GM21528 (cell line): ENCODE measurements around the gene CLIC4.
"Not testable (repeated sequence)": the region's sequence is repeated elsewhere in the genome, so short reads cannot be mapped to it uniquely, and the experiment has no call there.

Experiments
- ATAC-seq: cut with Tn5 transposase; IDR thresholded peaks from one replicate; pipeline ENCODE4 v1.9.1; 2021; ENCODE audit warnings: mild to moderate bottlenecking, moderate library complexity; ENCODE audit not compliant: unreplicated experiment, low FRiP score

The CLIC4 gene

DNA sequence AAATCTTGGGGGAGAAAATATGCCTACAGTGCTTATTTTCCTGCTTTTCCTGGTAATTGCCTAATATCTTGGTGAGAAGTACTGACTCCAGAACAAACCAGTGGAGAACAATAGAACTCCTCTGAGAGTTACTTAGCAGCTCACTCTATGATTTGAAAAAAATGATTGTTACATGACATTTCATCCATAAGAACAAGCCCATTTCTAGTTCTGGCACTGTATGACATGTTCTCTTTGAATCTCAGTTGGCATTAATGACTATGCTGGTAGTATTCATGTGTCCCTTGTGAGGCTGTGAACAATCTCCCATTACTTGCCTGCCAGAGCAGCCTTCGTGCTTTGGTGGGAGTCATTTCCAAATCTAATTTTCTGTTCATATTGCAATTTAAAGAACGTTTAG lies 58.0 kb downstream of the CLIC4 start:
- no peak for ATAC-seq

DNA sequence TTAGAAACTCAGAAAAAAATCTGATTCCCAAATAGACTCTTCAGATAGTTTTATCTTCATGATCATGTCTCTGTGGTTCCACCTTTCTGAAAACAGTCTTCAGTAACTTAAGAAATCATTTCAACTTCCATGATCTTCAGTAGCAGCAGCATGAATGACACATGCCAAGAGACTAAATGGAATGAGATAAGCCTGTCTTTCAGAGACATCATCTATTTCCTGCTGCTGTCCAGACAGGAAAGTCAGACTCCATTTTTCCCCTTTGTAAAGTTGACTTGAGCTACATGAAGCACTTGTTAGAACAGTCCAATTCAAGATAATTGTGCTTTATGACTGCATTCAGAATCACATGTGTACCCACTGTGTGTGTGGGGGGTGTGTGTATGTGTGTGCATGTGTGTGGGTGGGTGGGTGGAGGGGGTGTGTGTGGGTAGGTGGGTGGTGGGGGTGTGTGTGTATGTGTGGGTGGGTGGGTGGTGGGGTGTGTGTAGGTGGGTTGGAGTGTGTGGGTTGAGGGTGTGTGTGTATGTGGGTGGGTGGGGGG lies 58.8 kb downstream of the CLIC4 start:
- ATAC-seq: no peak

DNA sequence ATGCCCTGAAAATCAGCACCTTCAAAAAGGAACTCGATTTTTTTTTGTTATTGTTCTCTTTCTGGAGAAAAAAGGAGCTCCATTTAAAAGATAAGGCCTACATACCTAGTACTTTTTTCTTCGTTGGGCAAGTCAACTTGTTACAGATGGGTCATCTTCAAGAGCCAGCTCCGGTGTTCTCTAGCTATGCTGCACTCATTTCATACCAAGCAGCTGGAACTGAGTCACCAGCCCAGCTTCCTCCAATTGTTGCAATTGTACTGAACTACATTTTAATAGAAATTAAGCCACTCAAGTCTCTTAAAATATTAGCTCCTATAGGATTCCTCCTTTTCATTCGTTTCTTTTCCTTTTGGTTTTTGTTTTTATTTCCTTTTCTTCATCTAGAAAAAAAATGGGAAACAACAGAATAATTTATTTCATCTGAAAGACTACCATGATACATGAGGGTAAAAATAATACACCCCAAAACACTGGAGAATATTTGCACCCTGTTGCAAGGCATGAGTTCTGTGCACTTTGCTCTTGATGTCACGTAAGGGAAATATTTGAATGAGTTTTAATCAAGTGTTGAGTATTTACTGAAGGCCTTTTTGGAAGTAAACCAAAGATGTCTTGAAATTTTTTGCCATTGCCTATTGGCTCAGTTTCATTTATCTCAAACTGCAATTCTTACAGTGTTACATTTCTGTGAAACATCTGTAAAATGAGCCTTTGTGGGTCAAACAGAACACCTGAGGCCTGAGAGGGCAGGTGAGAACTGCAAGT lies 60.5 kb downstream of the CLIC4 start:
- no peak for ATAC-seq

DNA sequence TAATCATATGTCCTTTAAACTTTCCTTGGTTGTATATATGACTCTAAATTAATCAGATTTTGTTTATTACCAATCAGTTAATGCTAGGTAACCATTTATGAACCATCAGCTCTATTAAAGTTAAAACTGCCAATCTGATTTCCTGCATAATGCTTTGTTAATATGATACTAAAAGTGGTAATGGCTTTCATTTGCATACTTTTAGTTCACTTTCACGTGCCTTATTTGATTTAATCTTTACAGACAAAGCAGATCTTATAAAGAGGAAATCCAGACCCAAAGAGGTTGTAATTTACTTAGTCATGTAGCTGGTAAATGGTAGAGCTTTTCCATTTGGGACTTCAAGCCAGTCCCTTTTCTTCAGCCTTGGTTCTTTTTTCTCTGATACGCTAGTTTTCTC lies 61.3 kb downstream of the CLIC4 start:
- no peak for ATAC-seq

DNA sequence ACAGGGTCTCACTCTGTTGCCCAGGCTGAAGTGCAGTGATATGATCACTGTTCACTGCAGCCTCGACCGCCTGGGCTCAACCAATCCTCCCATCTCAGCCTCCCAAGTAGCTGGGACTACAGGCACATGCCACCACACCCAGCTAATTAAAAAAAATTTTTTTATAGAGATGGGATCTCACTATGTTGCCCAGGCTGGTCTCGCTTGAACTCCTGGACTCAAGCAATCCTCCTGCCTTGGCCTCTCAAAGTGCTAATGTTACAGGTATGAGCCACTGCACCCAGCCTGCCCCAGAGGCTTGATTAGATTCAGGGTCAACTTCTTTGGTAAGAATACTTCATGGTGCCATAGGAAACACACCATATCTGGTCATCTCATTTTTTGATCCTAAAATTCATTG lies 66.2 kb downstream of the CLIC4 start:
- ATAC-seq: not testable (repeated sequence)

DNA sequence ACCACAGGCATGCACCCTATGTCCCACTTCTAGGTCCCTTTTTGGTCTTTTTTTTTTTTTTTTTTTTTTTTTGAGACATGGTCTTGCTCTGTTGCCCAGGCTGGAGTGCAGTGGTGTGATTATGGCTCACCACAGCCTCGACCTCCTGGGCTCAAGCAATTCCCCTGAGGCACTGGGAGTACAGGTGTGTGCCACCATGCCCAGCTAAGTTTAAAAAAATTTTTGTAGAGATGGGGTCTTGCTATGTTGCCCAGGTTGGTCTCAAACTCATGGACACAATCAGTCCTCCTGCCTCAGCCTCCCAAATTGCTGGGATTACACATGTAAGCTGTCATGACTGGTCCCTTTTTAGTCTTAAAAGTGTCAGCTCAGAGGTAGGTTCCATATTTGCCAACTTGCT lies 75.0 kb downstream of the CLIC4 start:
- not testable (repeated sequence) for ATAC-seq

DNA sequence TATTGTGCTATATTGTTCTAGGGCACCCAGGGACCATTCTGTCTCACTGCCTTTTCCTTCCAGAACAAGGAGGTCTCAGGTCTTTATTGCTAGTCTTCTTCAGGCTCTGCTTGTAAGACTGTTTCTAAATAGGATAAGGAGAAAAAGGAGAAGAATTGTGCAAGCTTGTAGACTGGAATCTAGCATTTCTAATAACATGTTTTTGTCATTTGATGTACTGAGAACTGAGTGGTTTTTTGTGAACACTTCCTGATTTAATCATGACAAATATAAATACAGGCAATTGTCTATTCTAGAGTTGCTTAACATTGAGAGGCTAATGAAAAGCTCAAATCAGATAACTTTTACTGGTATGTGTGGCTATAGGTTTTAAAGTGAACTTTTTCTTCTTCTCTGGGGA lies 77.6 kb downstream of the CLIC4 start:
- ATAC-seq: no peak

DNA sequence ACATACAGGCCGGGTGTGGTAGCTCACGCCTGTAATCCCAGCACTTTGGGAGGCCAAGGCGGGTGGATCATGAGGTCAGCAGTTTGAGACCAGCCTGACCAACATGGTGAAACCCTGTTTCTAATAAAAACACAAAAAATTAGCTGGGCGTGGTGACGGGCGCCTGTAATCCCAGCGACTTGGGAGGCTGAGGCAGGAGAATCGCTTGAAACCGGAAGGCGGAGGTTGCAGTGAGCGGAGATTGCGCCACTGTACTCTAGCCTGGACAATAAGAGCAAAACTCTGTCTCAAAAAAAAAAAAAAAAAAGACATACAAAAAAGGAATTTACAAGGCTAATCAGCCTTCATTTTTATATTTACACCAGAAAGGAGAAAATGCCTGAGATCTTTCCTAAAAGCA lies 78.2 kb downstream of the CLIC4 start:
- not testable (repeated sequence) for ATAC-seq

DNA sequence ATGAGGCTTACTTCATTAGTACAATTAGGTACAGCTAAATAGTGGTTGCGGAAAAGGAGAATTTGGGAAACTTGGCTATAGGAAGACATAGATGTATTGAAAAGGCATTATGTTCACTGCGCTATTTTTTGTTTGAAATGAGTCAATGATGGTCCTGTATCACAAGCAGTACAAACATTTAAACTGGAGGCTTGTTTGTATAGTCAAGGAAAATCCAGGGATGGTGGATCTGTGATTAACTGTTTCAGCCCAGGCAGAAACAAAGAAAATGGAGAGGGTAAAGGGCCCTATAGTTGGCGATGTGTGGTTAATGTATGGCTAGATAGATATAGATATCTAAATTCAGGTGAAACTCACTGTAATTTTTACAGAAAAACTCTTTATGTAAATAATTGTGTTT lies 79.9 kb downstream of the CLIC4 start:
- ATAC-seq: no peak

DNA sequence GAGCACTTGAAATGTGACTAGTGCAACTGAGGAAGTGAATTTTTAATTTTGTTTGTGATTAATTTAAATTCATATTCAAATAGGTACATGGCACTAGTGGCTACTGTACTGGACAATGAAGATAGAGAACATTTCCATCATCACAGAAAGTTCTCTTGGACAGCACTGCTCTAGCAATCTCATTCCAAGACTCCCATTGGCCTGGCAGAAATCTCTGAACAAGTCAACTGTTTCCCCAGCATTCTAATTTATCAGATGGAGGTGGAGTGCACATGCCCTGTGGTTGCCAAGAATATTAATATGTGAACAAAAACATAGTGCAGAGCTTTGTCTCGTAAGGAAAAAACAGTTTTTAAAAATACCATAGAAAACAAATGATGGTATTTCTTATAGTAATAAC lies 81.3 kb downstream of the CLIC4 start:
- ATAC-seq: no peak

DNA sequence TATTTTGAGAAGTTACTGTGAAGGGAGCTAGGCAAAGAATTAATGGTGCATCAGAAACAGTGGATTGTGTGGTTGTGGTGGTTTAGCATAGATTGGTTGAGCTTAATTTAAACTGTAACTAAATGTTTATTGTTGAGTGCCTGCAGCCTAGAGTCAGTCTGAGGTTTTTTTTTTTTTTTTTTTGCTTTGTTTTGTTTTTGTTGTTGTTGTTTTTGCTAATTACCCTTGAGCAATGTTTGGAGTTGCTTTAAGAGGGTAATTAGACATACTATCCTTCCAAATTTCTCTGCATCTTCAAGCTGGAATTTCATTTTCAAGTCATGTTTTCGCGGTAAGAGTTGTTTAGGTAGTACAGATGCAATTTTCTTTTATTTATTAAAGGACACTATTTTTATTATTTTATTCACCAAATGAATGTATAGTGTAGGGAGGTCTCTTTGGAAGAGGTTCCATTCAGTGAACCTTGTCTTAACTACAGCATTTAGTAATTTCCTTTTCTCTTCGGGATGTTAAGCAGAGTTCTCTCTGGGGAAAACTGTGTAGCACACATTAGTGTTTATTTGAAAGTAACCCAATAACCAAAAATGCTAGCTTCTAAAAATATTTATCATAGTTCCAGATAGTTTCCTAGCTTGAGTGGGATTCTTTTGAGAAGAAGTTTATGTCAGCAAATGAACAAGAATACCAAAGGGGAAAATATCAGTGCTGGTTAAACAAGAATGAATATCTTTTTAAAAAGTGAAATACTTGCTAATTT lies 82.3 kb downstream of the CLIC4 start:
- ATAC-seq: no peak

DNA sequence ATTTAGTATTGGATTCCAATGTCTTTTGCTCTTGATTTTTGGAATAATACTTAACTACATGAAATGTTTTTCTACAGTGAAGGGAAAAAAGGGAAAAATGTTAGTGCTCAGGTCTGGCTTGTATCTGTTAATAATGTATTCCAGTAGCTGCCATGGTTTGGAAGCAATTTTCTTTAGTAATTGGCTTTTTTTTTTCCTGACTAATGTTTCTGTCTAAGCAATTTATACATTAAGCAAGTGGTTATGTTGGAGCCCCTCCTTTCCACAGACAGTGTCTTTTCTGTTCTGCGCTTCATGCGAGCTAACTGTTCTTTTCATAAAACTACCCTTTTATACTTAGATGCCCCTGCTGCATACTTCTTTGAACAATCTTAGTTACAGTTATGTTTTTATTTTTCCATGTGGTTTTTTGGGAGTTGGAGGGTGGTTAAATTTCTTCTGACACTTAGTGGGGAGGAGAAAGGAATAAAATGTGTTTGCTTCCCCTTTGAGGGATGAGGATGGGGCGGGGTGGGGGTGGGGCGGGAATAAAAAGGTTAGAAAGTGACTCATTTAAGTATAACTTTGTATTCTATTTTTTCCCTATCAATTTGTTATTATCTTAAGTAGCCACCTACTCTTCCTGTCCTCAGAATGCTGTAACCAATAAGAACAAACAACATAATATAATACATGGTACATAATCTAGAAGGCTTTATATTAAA lies 83.1 kb downstream of the CLIC4 start:
- no peak for ATAC-seq

DNA sequence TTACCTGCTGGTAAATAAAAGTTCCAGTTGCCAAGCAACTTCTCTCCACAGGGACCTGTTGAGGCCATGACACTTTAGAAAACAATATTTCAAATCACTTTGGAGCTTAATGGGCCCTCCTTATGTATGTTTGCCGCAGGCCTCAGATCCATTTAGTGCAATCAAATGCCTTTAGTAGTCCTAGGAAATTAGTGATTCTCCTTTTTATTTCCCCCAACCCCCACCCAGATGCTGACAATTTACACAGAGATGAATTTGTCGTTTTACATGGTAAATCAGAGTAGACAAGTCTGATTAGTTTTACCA lies 83.6 kb downstream of the CLIC4 start:
- no peak for ATAC-seq

DNA sequence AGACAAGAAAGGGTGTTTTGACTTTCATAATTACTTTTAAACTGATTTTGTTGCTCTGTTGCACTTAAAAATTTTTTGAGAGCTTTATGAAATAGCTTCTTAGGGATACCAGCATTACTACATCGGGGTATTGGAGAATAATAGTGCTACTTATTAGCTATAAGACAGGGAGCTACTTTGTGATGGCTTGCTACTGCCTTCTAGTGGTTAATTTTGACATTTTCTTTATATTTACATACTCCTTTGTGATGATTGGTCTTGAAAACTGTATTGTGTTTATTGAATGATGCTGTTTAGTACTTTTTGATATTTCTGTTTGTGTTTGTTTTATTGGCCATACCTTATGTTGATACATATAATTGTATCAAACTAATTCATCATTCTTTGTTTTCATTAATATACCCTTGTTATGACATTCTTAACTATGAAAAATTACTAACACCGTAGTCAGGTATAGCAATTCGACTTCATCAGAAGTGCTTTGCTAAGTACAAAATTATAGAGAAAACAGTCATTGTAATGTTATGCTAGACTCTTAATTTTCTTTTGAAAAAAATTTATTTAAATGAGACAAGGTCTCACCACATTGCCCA lies 85.5 kb downstream of the CLIC4 start:
- no peak for ATAC-seq

DNA sequence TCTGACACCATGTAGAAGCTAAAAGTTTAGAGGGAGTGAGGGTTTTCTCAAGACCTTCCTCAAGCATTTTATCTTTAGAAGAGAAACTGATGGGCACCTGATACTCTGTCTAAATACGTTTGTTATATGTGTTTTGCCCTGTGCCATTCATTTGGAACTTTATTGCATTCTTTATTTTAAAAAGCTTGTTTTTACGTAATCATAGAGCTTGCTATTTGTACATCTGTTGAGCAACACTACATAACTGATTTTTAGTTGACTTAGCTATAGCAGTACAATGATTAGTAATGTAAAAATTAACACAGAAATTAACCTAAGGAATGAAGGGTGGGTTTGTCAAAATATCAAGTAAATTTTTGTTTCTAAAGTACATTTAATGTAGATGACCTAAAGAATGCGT lies 96.3 kb downstream of the CLIC4 start:
- no peak for ATAC-seq

DNA sequence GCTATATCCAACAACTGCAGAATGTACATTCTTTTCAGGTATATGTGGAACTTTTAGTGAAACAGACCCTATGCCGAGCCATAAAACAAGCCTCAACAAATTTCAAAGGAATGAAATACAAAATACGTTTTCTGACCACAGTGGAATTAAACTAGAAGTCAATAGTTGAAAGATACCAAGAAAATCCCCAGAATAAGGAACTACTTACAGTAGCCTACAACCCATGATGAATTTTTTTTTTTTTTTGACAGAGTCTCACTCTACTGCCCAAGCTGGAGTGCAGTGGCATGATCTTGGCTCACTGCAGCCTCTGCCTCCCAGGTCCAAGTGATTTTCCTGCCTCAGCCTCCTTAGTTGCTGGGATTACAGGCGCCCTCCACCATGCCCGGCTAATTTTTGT lies 101.4 kb downstream of the CLIC4 start:
- no peak for ATAC-seq

DNA sequence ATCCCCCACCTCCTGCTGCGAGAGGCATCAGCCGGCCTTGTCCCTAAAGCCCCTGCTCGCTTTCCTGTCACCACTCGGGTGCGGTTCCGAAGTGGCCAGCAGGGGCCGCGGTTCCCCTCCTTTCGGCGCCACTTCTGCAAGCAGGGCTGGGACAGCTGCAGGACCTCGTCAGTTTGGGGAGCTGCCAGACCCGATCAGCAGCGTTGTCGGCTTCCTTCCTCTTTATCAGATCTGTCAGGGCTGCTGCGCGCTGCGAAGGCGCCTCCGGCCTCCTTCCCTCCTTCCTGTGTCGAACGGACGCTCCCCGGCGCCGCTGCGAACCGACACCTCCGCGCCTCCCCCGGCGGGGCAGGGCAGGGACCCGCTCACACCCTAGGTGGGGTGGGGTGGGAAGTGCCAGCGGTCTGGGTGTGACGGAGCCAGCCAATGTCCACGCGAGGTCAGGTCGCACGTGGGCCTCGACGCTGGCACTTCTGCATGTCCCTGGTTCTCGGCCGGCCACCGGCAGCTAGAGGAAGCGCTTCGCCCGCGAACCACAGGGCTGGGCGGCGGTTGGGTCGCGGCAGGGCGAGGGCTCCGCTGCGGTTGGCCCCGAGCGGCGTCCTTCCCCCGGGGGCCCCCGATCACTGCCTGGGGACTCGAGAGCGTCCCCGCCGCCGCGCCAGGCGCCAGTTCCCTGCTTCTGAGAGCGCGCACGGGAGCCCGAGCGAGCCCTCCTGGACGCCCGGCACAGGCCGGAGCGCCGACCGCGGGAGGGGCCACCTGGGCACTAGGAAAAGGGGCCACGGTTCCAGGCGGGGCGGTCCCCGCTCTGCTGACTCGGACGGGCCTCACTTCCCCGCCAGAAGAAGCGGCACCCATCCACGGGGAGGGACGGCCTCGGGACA lies 103.0 kb downstream of the CLIC4 start:
- ATAC-seq: peak; percentile 84

DNA sequence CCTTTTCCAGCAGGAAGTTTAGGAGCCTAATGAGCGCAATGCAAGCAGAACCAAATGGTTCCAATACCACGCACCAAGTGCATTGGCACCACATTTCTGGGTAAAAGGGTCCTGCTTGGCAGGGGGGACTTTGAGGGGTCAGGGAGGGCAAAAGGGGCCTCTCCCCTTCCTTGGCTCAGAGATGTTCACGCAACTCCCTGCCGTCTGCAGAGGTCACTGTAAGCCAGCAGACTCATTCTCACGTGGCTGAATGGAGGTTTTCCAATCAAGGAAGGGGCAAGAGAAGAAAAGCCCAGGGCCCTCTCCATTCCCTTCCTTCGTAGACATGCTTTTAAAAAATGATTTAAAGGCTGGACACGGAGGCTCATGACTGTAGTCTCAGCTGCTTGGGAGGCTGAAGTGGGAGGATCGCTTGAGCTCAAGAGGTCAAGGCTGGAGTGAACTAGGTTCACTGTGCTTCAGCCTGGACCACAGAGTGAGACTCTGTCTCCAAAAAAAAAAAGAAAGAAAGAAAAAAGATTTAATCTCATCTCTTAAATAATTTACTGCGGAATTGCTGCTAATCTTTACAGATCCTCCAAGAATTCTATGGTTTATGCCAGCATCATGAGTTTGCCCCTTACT lies 104.5 kb downstream of the CLIC4 start:
- no peak for ATAC-seq

DNA sequence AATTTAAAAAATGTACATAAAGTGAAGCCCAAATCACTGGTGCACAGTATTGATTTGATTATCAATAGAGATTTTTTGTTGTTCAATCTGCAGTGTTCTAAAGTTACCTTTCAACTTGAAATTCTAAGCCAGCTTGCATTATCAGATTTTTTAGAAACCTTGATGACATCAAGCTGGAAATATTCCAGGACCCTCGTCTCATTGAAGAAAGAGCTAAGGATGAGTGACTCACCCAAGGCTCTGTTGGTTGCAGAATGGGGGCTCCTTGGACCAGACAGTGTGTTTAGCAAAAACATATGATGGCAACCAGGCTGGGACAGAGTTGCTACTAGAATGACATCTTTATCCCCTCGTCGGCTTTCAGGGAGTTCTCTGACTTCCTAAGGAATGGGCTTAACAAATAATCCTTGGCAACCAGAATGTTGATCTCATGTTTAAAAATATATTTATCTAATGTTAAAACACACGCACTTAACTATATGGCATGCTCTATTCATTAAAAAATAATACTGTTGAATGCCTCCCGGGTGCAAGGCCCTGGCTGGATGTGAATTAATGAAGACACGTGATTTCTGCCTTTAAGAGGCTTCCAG lies 105.2 kb downstream of the CLIC4 start:
- ATAC-seq: no peak
